ENCODE results near the gene SGCA. TPM values are rescaled to one million over a fixed set of nuclear protein-coding genes. Genes with fewer than 3 reads are reported as not detected.

The SGCA gene
- total RNA-seq, 2 donors from 2014 or later: 0.51 to 2.6 TPM

DNA sequence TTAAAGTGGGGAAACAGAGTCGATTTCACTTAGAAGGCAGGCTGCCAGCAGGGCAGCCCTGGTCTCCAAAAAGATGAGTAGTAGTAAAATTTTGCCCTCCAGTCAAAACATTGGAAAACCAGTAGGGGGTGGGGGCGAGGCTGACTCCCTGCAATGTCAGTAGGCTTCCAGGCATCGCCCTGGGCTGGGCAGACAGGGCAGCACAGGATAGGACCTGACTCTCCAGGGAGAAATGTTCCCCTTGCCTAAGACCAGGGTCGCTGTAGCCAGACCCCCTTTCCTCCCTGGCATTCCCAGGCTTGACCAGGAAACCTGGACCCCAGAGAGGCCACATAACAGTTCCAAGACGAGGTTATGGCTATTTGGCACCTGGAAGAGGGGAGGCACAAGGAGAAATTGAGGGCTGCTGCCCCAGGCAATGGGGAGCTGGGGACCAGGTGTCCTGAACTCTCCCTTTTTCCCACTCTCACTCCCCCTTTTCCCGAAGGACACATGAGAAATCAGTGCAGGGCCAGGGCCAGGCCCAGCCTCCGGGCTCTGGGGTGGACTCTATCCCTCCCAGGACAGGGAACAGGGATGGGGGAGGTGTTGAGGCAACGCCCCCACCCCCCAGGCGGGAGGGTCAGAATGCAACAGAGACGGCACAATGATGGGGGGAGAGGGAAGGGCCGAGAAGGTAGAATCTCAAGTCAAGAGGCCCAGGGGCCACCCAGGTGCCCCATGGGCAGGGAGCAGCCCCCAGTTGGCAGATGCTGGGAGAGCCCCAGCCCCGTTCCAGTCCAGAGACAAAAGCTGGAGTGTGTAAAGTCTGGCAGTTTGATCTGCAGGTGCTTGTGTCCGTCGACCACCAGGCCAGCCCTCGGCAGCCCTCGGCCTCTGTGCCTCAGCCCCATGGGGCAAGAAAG lies 31.3 kb upstream of the SGCA start:
- Histone ChIP-seq H3K27me3 (ENCODE audit: control insufficient read depth, insufficient read depth, low read length, poor library complexity, severe bottlenecking) (no peaks in the 10 kb centered on the region), H3K27ac (ENCODE audit: low read depth, low read length) (no peak overlapping the region), H3K4me3 (ENCODE audit: low read length) (no peak overlapping the region), H3K9ac (ENCODE audit: extremely low read depth, low read length, poor library complexity, severe bottlenecking) (no peak overlapping the region), H3K4me1 (ENCODE audit: control insufficient read depth, insufficient read depth, low read length) (no peaks in the 10 kb centered on the region), H3K9me3 (ENCODE audit: control insufficient read depth, low read length) (no peaks in the 10 kb centered on the region), H3K36me3 (ENCODE audit: control insufficient read depth, insufficient read depth, low read length) (peaks cover 41% of the 10 kb centered on the region)
- Mint-ChIP-seq H3K4me1 (peaks cover 11% of the 10 kb centered on the region), H3K4me3 (no peak overlapping the region), H3K9me3 (no peaks in the 10 kb centered on the region), H3K27ac (no peak overlapping the region), H3K27me3 (ENCODE audit: insufficient read depth) (peaks cover 23% of the 10 kb centered on the region), H3K36me3 (ENCODE audit: low read depth) (peaks cover 29% of the 10 kb centered on the region)
- WGBS, 2 experiments (ENCODE audit: insufficient coverage in 1 of 2, insufficient read length in 1 of 2): 68 to 77% methylated on average over 6 to 16 of the region's 16 CpGs
- TF ChIP-seq, protein P1, sequence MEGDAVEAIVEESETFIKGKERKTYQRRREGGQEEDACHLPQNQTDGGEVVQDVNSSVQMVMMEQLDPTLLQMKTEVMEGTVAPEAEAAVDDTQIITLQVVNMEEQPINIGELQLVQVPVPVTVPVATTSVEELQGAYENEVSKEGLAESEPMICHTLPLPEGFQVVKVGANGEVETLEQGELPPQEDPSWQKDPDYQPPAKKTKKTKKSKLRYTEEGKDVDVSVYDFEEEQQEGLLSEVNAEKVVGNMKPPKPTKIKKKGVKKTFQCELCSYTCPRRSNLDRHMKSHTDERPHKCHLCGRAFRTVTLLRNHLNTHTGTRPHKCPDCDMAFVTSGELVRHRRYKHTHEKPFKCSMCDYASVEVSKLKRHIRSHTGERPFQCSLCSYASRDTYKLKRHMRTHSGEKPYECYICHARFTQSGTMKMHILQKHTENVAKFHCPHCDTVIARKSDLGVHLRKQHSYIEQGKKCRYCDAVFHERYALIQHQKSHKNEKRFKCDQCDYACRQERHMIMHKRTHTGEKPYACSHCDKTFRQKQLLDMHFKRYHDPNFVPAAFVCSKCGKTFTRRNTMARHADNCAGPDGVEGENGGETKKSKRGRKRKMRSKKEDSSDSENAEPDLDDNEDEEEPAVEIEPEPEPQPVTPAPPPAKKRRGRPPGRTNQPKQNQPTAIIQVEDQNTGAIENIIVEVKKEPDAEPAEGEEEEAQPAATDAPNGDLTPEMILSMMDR (conservative IDR thresholded peaks at IDR 0.05): no peak
- peak; percentile 66 for DNase-seq

DNA sequence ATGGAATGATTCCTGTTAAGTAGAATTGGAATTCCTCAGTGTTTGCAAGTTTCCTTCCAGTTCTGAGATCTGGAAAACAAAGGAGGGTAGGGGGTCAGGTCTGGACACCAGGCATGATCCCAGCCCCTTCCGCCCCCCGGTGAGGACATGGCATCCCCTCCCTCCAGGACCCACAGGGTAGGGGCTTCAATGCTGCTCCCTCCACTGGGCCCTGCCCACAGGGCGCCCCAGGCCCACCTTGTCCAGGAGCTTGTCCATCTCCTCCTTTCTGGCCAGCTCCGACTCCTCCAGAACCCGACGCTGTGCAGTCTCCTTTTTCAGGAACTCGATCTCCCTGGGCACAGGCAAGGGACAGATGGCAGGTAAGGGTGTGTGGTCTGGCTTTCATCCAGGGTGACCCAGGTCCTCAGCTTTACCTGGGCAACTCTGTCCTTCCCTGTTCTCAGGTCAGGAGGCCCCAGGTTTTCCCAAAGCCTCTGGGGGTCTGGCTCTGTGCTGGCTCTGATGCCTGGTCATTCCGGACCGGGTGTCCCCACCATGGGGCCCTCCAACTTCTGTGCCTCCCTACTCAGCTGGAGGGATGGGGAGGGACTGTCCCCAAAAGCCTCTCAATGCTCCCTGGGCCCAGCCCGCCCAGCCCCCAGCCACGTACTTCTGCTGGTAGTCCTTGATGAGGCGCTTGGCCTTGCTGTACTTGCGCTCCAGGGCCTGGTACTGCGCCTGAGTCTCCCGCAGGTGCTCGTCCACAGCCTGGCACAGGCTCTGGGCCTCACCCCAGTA lies 30.3 kb upstream of the SGCA start:
- TF ChIP-seq, protein P1 (conservative IDR thresholded peaks at IDR 0.05): no peak
- no peak overlapping the region for H3K27ac Mint-ChIP-seq
- peaks cover 12% of the 10 kb centered on the region for H3K4me1 Mint-ChIP-seq
- H3K36me3 Mint-ChIP-seq (ENCODE audit: low read depth): peaks cover 39% of the 10 kb centered on the region
- H3K9me3 ChIP-seq (ENCODE audit: control insufficient read depth, low read length): no peaks in the 10 kb centered on the region
- DNase-seq: no peak
- H3K27me3 Mint-ChIP-seq (ENCODE audit: insufficient read depth): peaks cover 17% of the 10 kb centered on the region
- H3K9ac ChIP-seq (ENCODE audit: extremely low read depth, low read length, poor library complexity, severe bottlenecking): no peak overlapping the region
- WGBS, 2 experiments (ENCODE audit: insufficient coverage in 1 of 2, insufficient read length in 1 of 2): 89 to 94% methylated on average over 6 to 16 of the region's 16 CpGs
- H3K4me3 ChIP-seq (ENCODE audit: low read length): no peak overlapping the region
- H3K27ac ChIP-seq (ENCODE audit: low read depth, low read length): no peak overlapping the region
- H3K4me3 Mint-ChIP-seq: no peak overlapping the region
- peaks cover 3% of the 10 kb centered on the region for H3K4me1 ChIP-seq (ENCODE audit: control insufficient read depth, insufficient read depth, low read length)
- peaks cover 48% of the 10 kb centered on the region for H3K36me3 ChIP-seq (ENCODE audit: control insufficient read depth, insufficient read depth, low read length)
- H3K9me3 Mint-ChIP-seq: no peaks in the 10 kb centered on the region
- no peaks in the 10 kb centered on the region for H3K27me3 ChIP-seq (ENCODE audit: control insufficient read depth, insufficient read depth, low read length, poor library complexity, severe bottlenecking)

DNA sequence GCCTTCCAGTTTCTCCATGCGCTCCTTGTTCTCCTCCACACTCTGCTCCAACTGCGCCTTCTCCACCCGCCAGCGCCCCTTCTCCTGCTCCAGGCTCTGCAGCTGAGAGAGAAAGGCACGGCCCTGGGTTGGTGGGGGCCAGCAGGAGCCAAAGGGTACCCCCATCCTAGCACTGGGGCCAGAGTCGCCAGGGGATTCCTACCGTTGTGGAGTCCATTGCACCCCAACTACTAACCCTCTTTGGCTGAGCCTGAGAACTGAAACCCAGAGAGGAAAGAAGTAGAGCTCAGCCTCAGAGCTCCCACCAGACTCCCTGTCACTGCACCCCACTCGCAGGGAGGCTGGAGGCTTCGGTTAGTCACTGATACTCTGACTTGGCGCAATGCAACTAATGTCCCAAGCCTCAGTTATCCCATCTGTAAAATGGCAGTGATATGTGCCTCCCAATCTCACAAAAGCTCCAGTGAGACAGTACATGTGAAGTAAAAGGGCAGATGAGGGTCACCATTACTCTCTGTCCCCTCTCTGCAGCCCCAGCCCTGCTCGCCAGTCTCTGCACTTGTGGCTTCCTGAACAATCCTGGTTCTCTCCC lies 29.6 kb upstream of the SGCA start:
- TF ChIP-seq, protein P1 (conservative IDR thresholded peaks at IDR 0.05): no peak
- no peaks in the 10 kb centered on the region for H3K9me3 ChIP-seq (ENCODE audit: control insufficient read depth, low read length)
- Mint-ChIP-seq H3K9me3 (no peaks in the 10 kb centered on the region), H3K4me1 (peaks cover 7% of the 10 kb centered on the region), H3K27me3 (ENCODE audit: insufficient read depth) (peaks cover 10% of the 10 kb centered on the region), H3K4me3 (no peak overlapping the region), H3K36me3 (ENCODE audit: low read depth) (peaks cover 46% of the 10 kb centered on the region), H3K27ac (no peak overlapping the region)
- H3K4me1 ChIP-seq (ENCODE audit: control insufficient read depth, insufficient read depth, low read length): peaks cover 3% of the 10 kb centered on the region
- no peak overlapping the region for H3K27ac ChIP-seq (ENCODE audit: low read depth, low read length)
- no peak overlapping the region for H3K4me3 ChIP-seq (ENCODE audit: low read length)
- H3K27me3 ChIP-seq (ENCODE audit: control insufficient read depth, insufficient read depth, low read length, poor library complexity, severe bottlenecking): no peaks in the 10 kb centered on the region
- no peak overlapping the region for H3K9ac ChIP-seq (ENCODE audit: extremely low read depth, low read length, poor library complexity, severe bottlenecking)
- peaks cover 53% of the 10 kb centered on the region for H3K36me3 ChIP-seq (ENCODE audit: control insufficient read depth, insufficient read depth, low read length)
- DNase-seq: no peak
- 90 to 98% methylated on average over 8 to 11 of the region's 11 CpGs for WGBS, 2 experiments (ENCODE audit: insufficient coverage in 1 of 2, insufficient read length in 1 of 2)

All from endodermal cell (in vitro differentiated cells).